GM19463 (cell line): Measurements from ENCODE around the gene RASSF10.

Experiments
- ATAC-seq: cut with Tn5 transposase; IDR thresholded peaks from one replicate; pipeline ENCODE4 v1.9.1; 2021; ENCODE audit warnings: mild to moderate bottlenecking, moderate library complexity; ENCODE audit not compliant: unreplicated experiment

RASSF10 gene

GRCh38 chr11:13008625-13009475 is at the start of gene RASSF10:
Gene RASSF10 (plus strand): TSS chr11:13009316. CDS start chr11:13009577, 261 bp downstream.
- ATAC-seq = peak; percentile 75

GRCh38 chr11:12961615-12962014 is 47.5 kb upstream of the RASSF10 start:
- no peak for ATAC-seq

GRCh38 chr11:12962306-12962705 is 46.8 kb upstream of the RASSF10 start:
- ATAC-seq = no peak

- ATAC-seq = no peak
These were observed 46.1 kb upstream of the RASSF10 start for GRCh38 chr11:12963051-12963450.

- peak; percentile 91 for ATAC-seq
These were observed 45.2 kb upstream of the RASSF10 start for GRCh38 chr11:12963792-12964536.

- ATAC-seq = no peak
These were observed 44.5 kb upstream of the RASSF10 start for GRCh38 chr11:12964650-12965049.

- no peak for ATAC-seq
These were observed 43.1 kb upstream of the RASSF10 start for GRCh38 chr11:12966002-12966401.

- no peak for ATAC-seq
These were observed 41.0 kb upstream of the RASSF10 start for GRCh38 chr11:12968101-12968500.

GRCh38 chr11:12968826-12969225 is 40.3 kb upstream of the RASSF10 start:
- no peak for ATAC-seq

GRCh38 chr11:12971955-12972354 is 37.2 kb upstream of the RASSF10 start:
- no peak for ATAC-seq

GRCh38 chr11:12973528-12974181 is 35.5 kb upstream of the RASSF10 start:
- ATAC-seq = no peak

- ATAC-seq = no peak
These were observed 33.9 kb upstream of the RASSF10 start for GRCh38 chr11:12975195-12975594.

- ATAC-seq = no peak
These were observed 29.0 kb upstream of the RASSF10 start for GRCh38 chr11:12979928-12980689.

- no peak for ATAC-seq
These were observed 27.2 kb upstream of the RASSF10 start for GRCh38 chr11:12981676-12982522.

GRCh38 chr11:12983336-12983735 is 25.8 kb upstream of the RASSF10 start:
- no peak for ATAC-seq

- ATAC-seq = no peak
These were observed 22.8 kb upstream of the RASSF10 start for GRCh38 chr11:12986194-12986898.

GRCh38 chr11:12989428-12990161 is 19.5 kb upstream of the RASSF10 start:
- ATAC-seq = no peak

GRCh38 chr11:12990162-12990480 is 19.0 kb upstream of the RASSF10 start:
- no peak for ATAC-seq

GRCh38 chr11:12991426-12991825 is 17.7 kb upstream of the RASSF10 start:
- no peak for ATAC-seq
